Right lobe of liver (tissue), 6 donors: ENCODE data around the gene C20orf141. TPM values are rescaled to one million over a fixed set of nuclear protein-coding genes. Genes with fewer than 3 reads are reported as not detected.
A peak's percentile ranks its signal among the peaks of the same experiment; 100 is the strongest.

Experiments used
- ATAC-seq, 4 donors: fragments of 200-7000 bp; cut with Tn5 transposase; one replicate each; pipeline ENCODE4 v1.9.1; 2020; ENCODE audit warnings: mild to moderate bottlenecking in 4 of 4, moderate library complexity in 4 of 4
- DNase-seq, 3 donors: peaks; one replicate each; pipeline ENCODE4 v3.0.0-alpha.2; 2020
- H3K27ac ChIP-seq, 3 donors: fragments of 200-600 bp; one replicate each; pipeline ENCODE4 v1.8.0; 2022
- H3K27me3 ChIP-seq, 2 donors: fragments of 200-600 bp; one replicate each; pipeline ENCODE4 v1.8.0; 2022
- H3K36me3 ChIP-seq, 4 donors: fragments of 200-600 bp; sonication (generic) in 1 of 4; one replicate each; pipeline versions ENCODE4 v1.5.1 to v1.8.0; 2017 to 2022; ENCODE audit warnings: control low read depth in 1 of 4
- H3K4me1 ChIP-seq, 4 donors: fragments of 200-600 bp; sonication (generic) in 1 of 4; one replicate each; pipeline versions ENCODE4 v1.5.1 to v1.8.0; 2017 to 2022; ENCODE audit warnings: control low read depth in 1 of 4
- H3K4me3 ChIP-seq, 3 donors: fragments of 200-600 bp; one replicate each; pipeline ENCODE4 v1.8.0; 2022
- H3K9me3 ChIP-seq, 4 donors: fragments of 200-600 bp; sonication (generic) in 1 of 4; one replicate each; pipeline versions ENCODE4 v1.5.1 to v1.8.0; 2017 to 2022; ENCODE audit warnings: control low read depth in 1 of 4
- POLR2A ChIP-seq: fragments of 450-650 bp; IDR thresholded peaks from one replicate; pipeline ENCODE4 v1.6.1; 2017; ENCODE audit warnings: antibody characterized with exemption, mild to moderate bottlenecking
- WGBS: methylation state at CpG from one replicate; pipeline ENCODE4 v1.1.6; 2018; ENCODE audit warnings: low coverage, low lambda C conversion rate; ENCODE audit not compliant: insufficient coverage; ENCODE audit errors: missing lambda C conversion rate; 5-methylcytosine and 5-hydroxymethylcytosine counted together
- intact Hi-C, 2 donors: fragments of 100-400 bp; cut with DNase I; formaldehyde crosslinking; loops; one replicate each; pipeline versions ENCODE4 v1.11.2 to v1.14.1; 2022
- total RNA-seq, 6 experiments: library from RNA; depleted of rRNA in 2 of 6; stranded (reverse); fragments of >200 nt in 2 of 6; fragmentation: NEBNext Ultra II Directional in 3 of 6; extraction: Animal tissue kit (Norgen Biotek cat#: 25700) in 3 of 6; gene quantifications; one replicate each; pipeline versions ENCODE4 v1.1.0 to v1.2.4, GENCODE V29; 2016 to 2023
- TF ChIP-seq, protein P1 (sequence below), 4 donors: fragments of 200-600 bp in 3 of 4; fragments of 450-650 bp in 1 of 4; IDR thresholded peaks; one replicate each; pipeline versions ENCODE4 v1.5.1 to v1.8.0; 2016 to 2022; ENCODE audit warnings: antibody characterized with exemption in 4 of 4, mild to moderate bottlenecking in 2 of 4
- donor health status: DM: no; HTN: yes; CAD: no.
- donor health status: DM: no; HTN: no; CAD: no.
- donor health status: DM: no; HTN: no; CAD: no.
- donor health status: DM: no; HTN: yes; CAD: no.
- donor health status: DM: no; HTN: yes; CAD: no.

Gene C20orf141
- total RNA-seq, 6 experiments from 2014 or later: not detected

DNA sequence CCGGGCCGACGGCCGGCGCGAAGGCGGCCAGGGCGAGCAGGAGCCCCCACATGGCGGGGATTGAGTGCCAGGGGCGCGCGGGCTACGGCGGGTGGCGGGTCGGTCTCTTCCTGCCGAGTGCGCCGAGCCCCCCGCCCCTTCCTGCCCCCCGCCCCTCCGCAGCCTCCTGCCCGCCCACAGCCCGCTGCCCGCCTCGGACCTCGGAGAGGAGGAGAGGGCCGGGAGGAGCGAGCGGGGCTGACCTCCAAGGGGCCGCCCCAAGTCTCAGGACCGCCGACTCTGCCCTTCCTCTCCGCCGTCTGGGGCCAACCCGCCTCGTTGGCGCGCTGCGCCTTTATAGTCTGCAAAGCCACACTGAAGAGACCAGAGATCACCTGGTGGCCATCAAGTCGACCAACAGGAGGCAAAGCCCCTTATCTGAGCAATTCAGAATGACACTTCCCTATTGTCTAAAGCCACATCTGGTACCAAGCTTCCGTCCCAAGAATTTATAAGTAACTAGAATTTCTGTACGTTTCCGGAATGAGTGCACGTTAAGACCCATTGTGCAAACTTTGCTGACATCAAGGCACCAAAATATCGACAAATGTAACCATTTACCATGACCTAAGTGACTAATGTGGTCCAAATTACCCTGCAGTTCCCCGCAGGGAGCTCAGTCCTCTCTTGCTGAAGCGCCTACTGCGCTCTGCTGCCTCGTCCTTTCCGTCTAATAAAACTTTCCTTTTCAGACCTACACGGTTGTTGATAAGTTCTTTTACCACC, 14.1 kb upstream of the C20orf141 start, which contains the start of gene CPXM1:
Gene CPXM1 (minus strand): TSS at position 107 of the 765 bp plus-strand sequence. CDS start 55 bp downstream, at position 52.
- 8% methylated on average over 11 of the region's 52 CpGs for WGBS
- Histone ChIP-seq H3K36me3 (no peaks in the 10 kb centered on the region), H3K9me3 (no peaks in the 10 kb centered on the region), H3K27ac (no peak within 1 kb of the TSS), H3K4me1 (no peaks in the 10 kb centered on the region), H3K4me3 (no peak within 1 kb of the TSS), H3K27me3 (no peaks in the 10 kb centered on the region)
- DNase-seq: peak in 1 of 3 donors; percentile 54
- ATAC-seq: no peak
- TF ChIP-seq POLR2A: no peak
- TF ChIP-seq, protein P1, sequence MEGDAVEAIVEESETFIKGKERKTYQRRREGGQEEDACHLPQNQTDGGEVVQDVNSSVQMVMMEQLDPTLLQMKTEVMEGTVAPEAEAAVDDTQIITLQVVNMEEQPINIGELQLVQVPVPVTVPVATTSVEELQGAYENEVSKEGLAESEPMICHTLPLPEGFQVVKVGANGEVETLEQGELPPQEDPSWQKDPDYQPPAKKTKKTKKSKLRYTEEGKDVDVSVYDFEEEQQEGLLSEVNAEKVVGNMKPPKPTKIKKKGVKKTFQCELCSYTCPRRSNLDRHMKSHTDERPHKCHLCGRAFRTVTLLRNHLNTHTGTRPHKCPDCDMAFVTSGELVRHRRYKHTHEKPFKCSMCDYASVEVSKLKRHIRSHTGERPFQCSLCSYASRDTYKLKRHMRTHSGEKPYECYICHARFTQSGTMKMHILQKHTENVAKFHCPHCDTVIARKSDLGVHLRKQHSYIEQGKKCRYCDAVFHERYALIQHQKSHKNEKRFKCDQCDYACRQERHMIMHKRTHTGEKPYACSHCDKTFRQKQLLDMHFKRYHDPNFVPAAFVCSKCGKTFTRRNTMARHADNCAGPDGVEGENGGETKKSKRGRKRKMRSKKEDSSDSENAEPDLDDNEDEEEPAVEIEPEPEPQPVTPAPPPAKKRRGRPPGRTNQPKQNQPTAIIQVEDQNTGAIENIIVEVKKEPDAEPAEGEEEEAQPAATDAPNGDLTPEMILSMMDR (IDR thresholded peaks at IDR 0.05): no peak
- intact Hi-C loops: no loop called here

DNA sequence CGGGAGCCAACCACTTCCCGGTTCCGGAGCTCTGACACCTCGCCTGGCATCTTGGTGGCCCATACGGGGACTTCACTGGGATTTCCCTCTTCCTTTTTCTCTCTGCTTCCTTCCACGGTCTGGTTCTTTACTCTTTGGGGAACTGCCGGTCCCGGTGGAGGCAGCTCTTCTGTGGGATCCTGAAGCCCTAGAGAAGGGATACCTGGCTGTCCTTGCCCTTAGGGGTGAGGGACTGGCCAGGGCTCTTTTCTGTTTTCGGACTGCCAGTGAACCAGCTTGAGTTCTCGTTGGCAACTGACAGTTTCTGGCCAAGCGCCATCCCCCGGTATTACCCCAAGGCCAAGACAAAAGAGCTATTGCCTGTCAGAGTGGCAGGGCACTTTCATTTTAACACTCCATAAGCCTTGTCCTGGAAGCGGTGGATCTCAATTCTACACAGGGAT, 13.5 kb upstream of the C20orf141 start:
- Histone ChIP-seq H3K4me3 (no peak overlapping the region), H3K4me1 (no peaks in the 10 kb centered on the region), H3K27ac (no peak overlapping the region), H3K36me3 (no peaks in the 10 kb centered on the region), H3K9me3 (no peaks in the 10 kb centered on the region), H3K27me3 (no peaks in the 10 kb centered on the region)
- no peak for TF ChIP-seq POLR2A
- TF ChIP-seq, protein P1 (IDR thresholded peaks at IDR 0.05): no peak
- WGBS: 12% methylated on average over 13 of the region's 13 CpGs
- intact Hi-C loops: no loop called here
- peak in 1 of 3 donors; percentile 26 for DNase-seq
- ATAC-seq: no peak

GRCh38 chr20:2804041-2804828, 10.6 kb upstream of the C20orf141 start:
- H3K9me3 ChIP-seq: no peaks in the 10 kb centered on the region
- DNase-seq (peak in 1 of 3 donors; percentile 16), ATAC-seq (no peak)
- no peak overlapping the region for H3K27ac ChIP-seq
- 37% methylated on average over 16 of the region's 16 CpGs for WGBS
- no peaks in the 10 kb centered on the region for H3K4me1 ChIP-seq
- H3K27me3 ChIP-seq: no peaks in the 10 kb centered on the region
- H3K4me3 ChIP-seq: no peak overlapping the region
- H3K36me3 ChIP-seq: no peaks in the 10 kb centered on the region
- TF ChIP-seq, protein P1 (IDR thresholded peaks at IDR 0.05): no peak
- no peak for TF ChIP-seq POLR2A
- intact Hi-C loops: no loop called here

DNA sequence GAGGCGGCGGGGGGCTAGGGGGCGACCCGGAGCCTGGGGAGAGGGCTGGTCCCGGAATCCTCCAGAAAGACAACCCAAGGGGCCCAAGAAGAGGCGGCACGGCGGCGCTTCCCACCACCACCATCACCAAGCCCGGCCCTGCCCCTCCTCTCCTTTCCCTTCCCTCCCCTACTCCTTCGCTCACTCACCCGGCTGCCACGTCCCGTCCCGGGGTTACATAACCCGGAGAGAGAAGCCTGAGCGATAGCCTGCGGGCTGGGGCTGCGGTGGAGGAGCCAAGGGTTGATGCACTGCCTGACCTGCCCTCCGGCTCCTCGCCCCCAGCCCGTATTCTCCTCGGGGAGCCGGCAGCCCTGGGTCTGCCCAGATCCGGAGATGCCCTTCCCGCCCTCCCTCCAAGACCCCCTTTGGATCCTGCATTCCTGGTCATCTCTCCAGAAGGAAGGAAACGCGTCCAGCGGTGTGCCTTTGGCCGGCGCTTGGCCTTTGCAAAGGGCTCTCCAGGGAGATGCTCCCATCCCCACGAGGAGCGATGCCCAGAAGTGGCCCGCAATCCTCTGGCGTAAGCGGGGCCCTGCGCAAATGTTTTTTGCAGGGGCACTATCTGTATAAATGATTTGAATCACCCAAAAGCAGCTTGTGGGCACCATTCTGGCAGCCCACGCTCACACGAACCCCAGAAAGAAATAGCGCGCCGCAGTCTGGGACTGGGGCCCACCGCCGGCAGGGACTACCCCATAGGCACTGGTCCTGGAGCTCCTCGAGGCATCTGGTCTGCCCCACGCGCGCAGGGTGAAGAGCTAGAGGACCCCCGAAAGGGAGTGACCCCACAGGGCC, 9.7 kb upstream of the C20orf141 start:
- WGBS: 24% methylated on average over 7 of the region's 49 CpGs
- ATAC-seq: peak in 3 of 4 donors; percentile 25 to 35 (median 25)
- H3K4me3 ChIP-seq: no peak overlapping the region

More for the DNA sequence above, 9.7 kb upstream of the C20orf141 start:
- Histone ChIP-seq H3K9me3 (no peaks in the 10 kb centered on the region), H3K4me1 (no peaks in the 10 kb centered on the region), H3K36me3 (no peaks in the 10 kb centered on the region), H3K27ac (no peak overlapping the region), H3K27me3 (no peaks in the 10 kb centered on the region)
- TF ChIP-seq, protein P1 (IDR thresholded peaks at IDR 0.05): no peak
- no peak for TF ChIP-seq POLR2A
- intact Hi-C loops: no loop called here
- DNase-seq: peak in 2 of 3 donors; percentile 42 to 53
